ENCODE results near the gene MAD1L1.
"Not testable (repeated sequence)": the region's sequence is repeated elsewhere in the genome, so short reads cannot be mapped to it uniquely, and the experiment has no call there.

MAD1L1 gene

DNA sequence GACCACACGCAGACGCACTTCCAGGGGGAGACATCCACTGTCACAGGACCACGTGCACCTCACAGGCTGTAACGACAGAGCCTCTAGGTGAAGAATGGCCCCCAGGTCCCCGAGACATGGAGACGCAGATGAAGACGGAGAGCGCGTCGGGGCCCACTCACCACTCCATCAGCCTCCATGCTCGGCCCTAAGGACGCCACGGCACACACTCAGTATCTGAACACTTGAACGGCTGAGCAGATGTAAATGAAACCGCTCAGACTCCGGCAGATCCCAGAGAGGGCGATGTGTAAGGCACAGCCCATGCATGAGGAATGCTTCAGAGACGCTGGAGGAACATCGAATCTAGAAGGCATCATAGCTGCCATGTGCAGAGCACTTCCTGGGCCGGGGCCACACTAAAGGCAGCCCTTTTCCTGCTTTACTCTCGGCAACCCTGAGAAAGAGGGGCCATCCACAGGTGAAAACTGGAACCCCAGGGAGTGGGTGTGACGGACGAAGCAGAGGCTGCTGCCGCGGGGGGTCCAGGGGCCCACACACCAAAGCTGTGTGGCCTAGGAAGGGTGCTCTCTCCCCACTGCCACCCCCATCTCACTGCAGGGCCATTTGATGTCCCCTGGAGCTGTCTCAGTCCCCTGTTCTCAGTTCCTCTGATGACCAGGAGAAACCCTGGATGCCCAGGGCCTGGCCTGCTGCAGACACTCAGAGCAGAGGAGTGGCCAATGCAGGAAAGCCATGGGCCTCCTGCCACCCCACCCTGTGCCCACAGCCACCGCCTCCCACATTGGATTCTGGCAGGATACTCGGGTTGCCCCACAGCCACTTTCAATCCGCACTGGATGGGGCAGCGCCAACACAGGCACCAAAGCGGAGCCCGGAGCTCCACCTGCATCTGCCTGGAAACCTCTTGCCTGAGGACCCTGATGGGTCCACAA, 253.8 kb downstream of the MAD1L1 start:
- TF ChIP-seq, protein P1, sequence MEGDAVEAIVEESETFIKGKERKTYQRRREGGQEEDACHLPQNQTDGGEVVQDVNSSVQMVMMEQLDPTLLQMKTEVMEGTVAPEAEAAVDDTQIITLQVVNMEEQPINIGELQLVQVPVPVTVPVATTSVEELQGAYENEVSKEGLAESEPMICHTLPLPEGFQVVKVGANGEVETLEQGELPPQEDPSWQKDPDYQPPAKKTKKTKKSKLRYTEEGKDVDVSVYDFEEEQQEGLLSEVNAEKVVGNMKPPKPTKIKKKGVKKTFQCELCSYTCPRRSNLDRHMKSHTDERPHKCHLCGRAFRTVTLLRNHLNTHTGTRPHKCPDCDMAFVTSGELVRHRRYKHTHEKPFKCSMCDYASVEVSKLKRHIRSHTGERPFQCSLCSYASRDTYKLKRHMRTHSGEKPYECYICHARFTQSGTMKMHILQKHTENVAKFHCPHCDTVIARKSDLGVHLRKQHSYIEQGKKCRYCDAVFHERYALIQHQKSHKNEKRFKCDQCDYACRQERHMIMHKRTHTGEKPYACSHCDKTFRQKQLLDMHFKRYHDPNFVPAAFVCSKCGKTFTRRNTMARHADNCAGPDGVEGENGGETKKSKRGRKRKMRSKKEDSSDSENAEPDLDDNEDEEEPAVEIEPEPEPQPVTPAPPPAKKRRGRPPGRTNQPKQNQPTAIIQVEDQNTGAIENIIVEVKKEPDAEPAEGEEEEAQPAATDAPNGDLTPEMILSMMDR (conservative IDR thresholded peaks at IDR 0.05; ENCODE audit: low read length) = no peak
- no peak overlapping the region for H3K4me3 ChIP-seq (ENCODE audit: low read length)

DNA sequence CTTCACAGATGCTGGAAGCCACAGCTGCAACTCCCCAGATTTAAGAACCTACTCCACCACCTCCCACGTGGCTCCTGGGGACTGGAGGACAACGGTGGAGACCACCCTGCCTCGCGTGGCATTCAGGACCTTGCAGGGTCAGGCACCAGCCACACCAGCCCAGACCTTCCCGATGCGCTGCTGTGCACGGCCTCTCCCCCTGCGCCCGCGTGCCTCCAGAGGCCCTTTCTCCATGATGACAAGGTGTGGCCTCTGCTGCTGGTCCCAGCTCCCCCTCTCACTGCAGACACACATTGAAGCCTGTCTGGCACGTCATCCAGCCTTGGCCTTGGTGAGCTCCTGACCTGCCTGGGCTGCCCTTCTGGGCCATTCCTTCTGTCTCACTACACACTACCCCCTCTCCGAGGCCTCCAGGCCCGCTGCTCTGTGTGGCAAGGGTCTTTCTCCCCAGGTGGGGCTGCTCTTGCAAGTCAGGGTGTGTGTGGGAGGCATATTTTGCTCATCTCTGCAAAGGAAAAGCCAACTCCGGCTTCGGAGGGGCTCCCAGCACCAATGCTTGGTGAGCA, 254.8 kb downstream of the MAD1L1 start:
- DNase-seq (ENCODE audit: low read depth) = no peak
- no peak overlapping the region for H3K4me3 ChIP-seq (ENCODE audit: low read length)
- TF ChIP-seq, protein P1 (conservative IDR thresholded peaks at IDR 0.05; ENCODE audit: low read length) = no peak

More for the DNA sequence above, 253.8 kb downstream of the MAD1L1 start:
- DNase-seq (ENCODE audit: low read depth) = no peak

DNA sequence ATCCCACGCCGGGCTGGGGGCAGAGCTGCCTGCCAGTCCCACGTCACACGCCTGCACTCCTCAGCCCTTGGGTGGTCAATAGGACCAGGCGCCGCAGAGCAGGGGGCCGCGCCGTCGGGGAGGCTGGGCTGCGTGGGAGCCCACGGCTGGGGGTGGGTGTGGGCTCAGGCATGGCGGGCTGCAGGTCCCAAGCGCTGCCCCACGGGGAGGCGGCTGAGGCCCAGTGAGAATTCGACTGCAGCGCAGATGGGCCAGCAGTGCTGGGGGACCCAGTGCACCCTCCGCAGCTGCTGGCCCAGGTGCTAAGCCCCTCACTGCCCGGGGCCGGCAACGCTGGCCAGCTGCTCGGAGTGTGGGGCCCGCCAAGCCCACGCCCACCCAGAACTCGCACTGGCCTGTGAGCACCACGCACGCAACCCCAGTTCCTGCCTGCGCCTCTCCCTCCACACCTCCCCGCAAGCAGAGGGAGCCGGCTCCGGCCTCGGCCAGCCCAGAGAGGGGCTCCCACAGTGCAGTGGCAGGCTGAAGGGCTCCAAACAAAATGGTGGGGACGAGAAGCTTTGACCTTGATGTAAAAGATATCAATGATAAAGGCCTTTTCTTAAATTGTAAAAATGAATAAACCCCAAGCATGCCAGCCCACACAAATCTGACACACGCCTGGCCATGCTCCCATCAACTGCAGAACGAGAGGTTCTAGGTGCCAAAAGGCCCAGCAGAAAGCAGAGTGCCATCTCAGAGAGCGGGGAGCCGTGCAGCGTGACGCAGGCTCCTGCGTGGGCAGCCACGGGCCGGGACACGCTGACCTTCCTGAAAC, 255.5 kb downstream of the MAD1L1 start:
- no peak for DNase-seq (ENCODE audit: low read depth)
- no peak overlapping the region for H3K4me3 ChIP-seq (ENCODE audit: low read length)
- TF ChIP-seq, protein P1 (conservative IDR thresholded peaks at IDR 0.05; ENCODE audit: low read length) = no peak

DNA sequence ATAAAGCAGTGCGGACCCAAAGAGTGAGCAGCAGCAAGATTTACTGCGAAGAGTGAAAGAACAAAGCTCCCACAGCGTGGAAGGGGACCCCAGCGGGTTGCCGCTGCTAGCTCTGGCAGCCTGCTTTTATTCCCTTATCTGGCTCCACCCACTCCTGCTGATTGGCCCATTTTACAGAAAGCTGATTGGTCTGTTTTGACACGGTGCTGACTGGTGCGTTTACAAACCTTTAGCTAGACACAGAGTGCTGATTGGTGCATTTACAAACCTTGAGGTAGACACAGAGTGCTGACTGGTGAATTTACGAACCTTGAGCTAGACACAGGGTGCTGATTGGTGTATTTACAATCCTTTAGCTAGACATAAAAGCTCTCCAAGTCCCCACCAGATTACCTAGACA, 256.2 kb downstream of the MAD1L1 start:
- not testable (repeated sequence) for DNase-seq (ENCODE audit: low read depth); H3K4me3 ChIP-seq (ENCODE audit: low read length)

DNA sequence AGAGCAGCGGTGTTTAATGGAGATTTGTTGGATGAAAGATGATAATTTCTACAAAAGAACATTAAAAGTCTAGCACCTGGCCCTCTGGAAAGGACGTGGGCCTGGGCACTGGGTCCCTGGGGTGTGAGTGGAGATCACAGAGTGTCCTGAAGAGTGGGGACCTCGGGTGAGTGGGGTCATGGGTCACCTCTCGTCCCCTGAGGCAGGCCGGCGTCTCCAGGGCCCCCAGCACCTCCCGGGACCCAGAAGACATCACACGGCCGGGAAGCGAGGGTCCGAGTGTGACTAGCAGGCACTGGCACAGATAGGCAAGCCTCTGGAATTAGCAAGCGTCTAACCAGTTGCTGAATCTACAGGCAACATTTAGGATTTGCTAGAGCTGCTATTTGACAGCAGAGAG, 257.2 kb downstream of the MAD1L1 start:
- DNase-seq (ENCODE audit: low read depth) = no peak

DNA sequence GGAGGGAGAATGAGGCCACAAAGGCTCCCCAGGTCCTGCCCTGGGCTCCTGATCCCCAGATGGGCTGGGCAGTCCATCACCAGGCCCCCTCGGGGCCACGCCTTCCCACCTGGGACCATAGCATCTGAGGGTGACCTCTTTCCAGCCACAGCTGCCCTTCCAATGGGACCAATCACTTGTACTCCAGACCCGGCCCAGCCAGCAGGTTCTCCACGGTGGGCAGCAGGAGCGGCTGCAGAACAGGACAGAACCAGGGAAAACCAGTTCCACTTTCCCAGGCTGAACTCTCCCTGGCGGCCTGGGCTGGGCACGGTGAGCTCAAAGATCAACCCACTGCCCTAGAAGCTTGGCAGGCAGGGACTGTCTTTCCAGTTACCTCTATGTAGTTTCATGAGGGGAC, 257.6 kb downstream of the MAD1L1 start:
- TF ChIP-seq, protein P1 (conservative IDR thresholded peaks at IDR 0.05; ENCODE audit: low read length) = no peak
- DNase-seq (ENCODE audit: low read depth) = no peak
- H3K4me3 ChIP-seq (ENCODE audit: low read length) = no peak overlapping the region

More for the DNA sequence above, 257.2 kb downstream of the MAD1L1 start:
- TF ChIP-seq, protein P1 (conservative IDR thresholded peaks at IDR 0.05; ENCODE audit: low read length) = no peak
- H3K4me3 ChIP-seq (ENCODE audit: low read length) = no peak overlapping the region
